ENCODE results near the gene CCL22.

GRCh38 chr16:57367116-57367752 lies 8.7 kb downstream of the CCL22 start:
- TF ChIP-seq ZBTB33 (IDR thresholded peaks at IDR 0.05; ENCODE audit: extremely low read depth, insufficient replicate concordance, low read length) (no peak), CTCF (IDR thresholded peaks at IDR 0.05 in 2 of 3, conservative IDR thresholded peaks at IDR 0.05 in 1 of 3; ENCODE audit: borderline replicate concordance in 1 of 3, insufficient read depth in 1 of 3, low read depth in 2 of 3, low read length in 2 of 3) (no peak), MAX (IDR thresholded peaks at IDR 0.05) (no peak), POLR2A (IDR thresholded peaks at IDR 0.05; ENCODE audit: borderline replicate concordance, extremely low read depth, insufficient read depth, insufficient read length) (no peak), EZH2phosphoT487 (IDR thresholded peaks at IDR 0.05; ENCODE audit: borderline replicate concordance) (no peak), SIN3A (IDR thresholded peaks at IDR 0.05; ENCODE audit: low read depth) (no peak), RAD21 (IDR thresholded peaks at IDR 0.05; ENCODE audit: low read depth) (no peak), EZH2 (IDR thresholded peaks at IDR 0.05) (no peak), SP1 (IDR thresholded peaks at IDR 0.05; ENCODE audit: low read depth) (no peak)
